GM19043 (cell line): ENCODE data around the gene PCDH19.

Source experiments
- ATAC-seq: cut with Tn5 transposase; IDR thresholded peaks from one replicate; pipeline ENCODE4 v1.9.1; 2021; ENCODE audit warnings: low read depth; ENCODE audit not compliant: unreplicated experiment

Gene PCDH19

GRCh38 chrX:100299559-100299958 lies 110.5 kb downstream of the PCDH19 start:
- ATAC-seq = no peak

- no peak for ATAC-seq
Measured at GRCh38 chrX:100297728-100298127, 112.3 kb downstream of the PCDH19 start.

GRCh38 chrX:100296183-100296753 lies 113.8 kb downstream of the PCDH19 start:
- ATAC-seq = no peak

GRCh38 chrX:100294965-100295364 lies 115.1 kb downstream of the PCDH19 start:
- ATAC-seq = no peak

GRCh38 chrX:100289066-100289558 lies 121.0 kb downstream of the PCDH19 start:
- ATAC-seq = no peak

- no peak for ATAC-seq
Measured at GRCh38 chrX:100277231-100277630, 132.8 kb downstream of the PCDH19 start.

- no peak for ATAC-seq
Measured at GRCh38 chrX:100274916-100275315, 135.2 kb downstream of the PCDH19 start.

- no peak for ATAC-seq
Measured at GRCh38 chrX:100265179-100265578, 144.9 kb downstream of the PCDH19 start.

GRCh38 chrX:100264200-100264599 lies 145.9 kb downstream of the PCDH19 start:
- ATAC-seq = no peak

GRCh38 chrX:100263650-100264049 lies 146.4 kb downstream of the PCDH19 start:
- no peak for ATAC-seq

GRCh38 chrX:100248885-100249493 lies 161.1 kb downstream of the PCDH19 start:
- no peak for ATAC-seq

- no peak for ATAC-seq
Measured at GRCh38 chrX:100247826-100248225, 162.2 kb downstream of the PCDH19 start.

GRCh38 chrX:100244681-100245080 lies 165.4 kb downstream of the PCDH19 start:
- ATAC-seq = no peak
